NT2/D1 (cell line): Measurements from ENCODE around the gene MTMR11.

ENCODE experiments used
- SUZ12 ChIP-seq: IDR thresholded peaks from 2 replicates; pipeline ENCODE4 v1.6.1; 2011; ENCODE audit not compliant: insufficient read length, insufficient read depth; ENCODE audit errors: extremely low read depth
- ZNF274 ChIP-seq: IDR thresholded peaks from 2 replicates; pipeline ENCODE4 v1.6.1; 2011; ENCODE audit warnings: mild to moderate bottlenecking, low read depth, low read length

GRCh38 chr1:149879556-149879955, 57.1 kb downstream of the MTMR11 start:
- TF ChIP-seq ZNF274 (no peak), SUZ12 (no peak)
